Esophagus squamous epithelium (tissue), 5 donors: Measurements from ENCODE around the gene MXRA8. TPM values are rescaled to one million over a fixed set of nuclear protein-coding genes. Genes with fewer than 3 reads are reported as not detected.

Experiments used
- DNase-seq: peaks from one replicate; lab custom pipeline; 2025; lab: John Stamatoyannopoulos, UW
- H3K27ac ChIP-seq, 4 donors: fragments of 200-600 bp; sonication (generic); one replicate each; pipeline ENCODE4 v1.5.1; 2016 to 2019; ENCODE audit warnings: mild to moderate bottlenecking in 1 of 4
- H3K27me3 ChIP-seq, 4 donors: fragments of 200-600 bp; sonication (generic); 1 replicate in 3 of 4; 2 replicates in 1 of 4; pipeline versions ENCODE4 v1.5.1 to v1.6.0; 2017 to 2021; ENCODE audit warnings: antibody characterized with exemption in 1 of 4
- H3K36me3 ChIP-seq, 3 donors: fragments of 200-600 bp; sonication (generic); one replicate each; pipeline ENCODE4 v1.5.1; 2016 to 2019
- H3K4me1 ChIP-seq, 3 donors: fragments of 200-600 bp; sonication (generic); one replicate each; pipeline ENCODE4 v1.5.1; 2017 to 2019
- H3K4me3 ChIP-seq, 4 donors: fragments of 200-600 bp; sonication (generic); 1 replicate in 3 of 4; 2 replicates in 1 of 4; pipeline ENCODE4 v1.5.1; 2016 to 2019; ENCODE audit warnings: mild to moderate bottlenecking in 2 of 4, moderate library complexity in 1 of 4
- H3K9me3 ChIP-seq, 3 donors: fragments of 200-600 bp; sonication (generic); one replicate each; pipeline ENCODE4 v1.5.1; 2016 to 2019
- POLR2A ChIP-seq, 4 donors: fragments of 450-650 bp; IDR thresholded peaks; one replicate each; pipeline ENCODE4 v1.6.1; 2017; ENCODE audit warnings: antibody characterized with exemption in 4 of 4, mild to moderate bottlenecking in 4 of 4, moderate library complexity in 3 of 4
- WGBS, 2 donors: methylation state at CpG; one replicate each; pipeline ENCODE4 v1.1.5; 2018; 5-methylcytosine and 5-hydroxymethylcytosine counted together
- intact Hi-C: fragments of 100-400 bp; cut with DNase I; formaldehyde crosslinking; loops from one replicate; pipeline ENCODE4 v1.15.0; 2022
- total RNA-seq, 4 donors: library from RNA; depleted of rRNA; stranded (reverse); fragments of >200 nt; gene quantifications; one replicate each; pipeline ENCODE4 v1.1.0, GENCODE V29; 2016
- TF ChIP-seq, protein P1 (sequence below), 6 experiments: fragments of 450-650 bp in 4 of 6; fragments of 200-600 bp in 2 of 6; sonication (generic) in 2 of 6; IDR thresholded peaks; one replicate each; pipeline ENCODE4 v1.5.1; 2016 to 2019; ENCODE audit warnings: antibody characterized with exemption in 6 of 6, mild to moderate bottlenecking in 4 of 6, moderate library complexity in 4 of 6
- donor health status: DM: yes; HTN: yes; CAD: no.

MXRA8 gene
- total RNA-seq, 4 donors from 2014 or later: 0.45 to 33.8 (median 12.8) TPM

DNA sequence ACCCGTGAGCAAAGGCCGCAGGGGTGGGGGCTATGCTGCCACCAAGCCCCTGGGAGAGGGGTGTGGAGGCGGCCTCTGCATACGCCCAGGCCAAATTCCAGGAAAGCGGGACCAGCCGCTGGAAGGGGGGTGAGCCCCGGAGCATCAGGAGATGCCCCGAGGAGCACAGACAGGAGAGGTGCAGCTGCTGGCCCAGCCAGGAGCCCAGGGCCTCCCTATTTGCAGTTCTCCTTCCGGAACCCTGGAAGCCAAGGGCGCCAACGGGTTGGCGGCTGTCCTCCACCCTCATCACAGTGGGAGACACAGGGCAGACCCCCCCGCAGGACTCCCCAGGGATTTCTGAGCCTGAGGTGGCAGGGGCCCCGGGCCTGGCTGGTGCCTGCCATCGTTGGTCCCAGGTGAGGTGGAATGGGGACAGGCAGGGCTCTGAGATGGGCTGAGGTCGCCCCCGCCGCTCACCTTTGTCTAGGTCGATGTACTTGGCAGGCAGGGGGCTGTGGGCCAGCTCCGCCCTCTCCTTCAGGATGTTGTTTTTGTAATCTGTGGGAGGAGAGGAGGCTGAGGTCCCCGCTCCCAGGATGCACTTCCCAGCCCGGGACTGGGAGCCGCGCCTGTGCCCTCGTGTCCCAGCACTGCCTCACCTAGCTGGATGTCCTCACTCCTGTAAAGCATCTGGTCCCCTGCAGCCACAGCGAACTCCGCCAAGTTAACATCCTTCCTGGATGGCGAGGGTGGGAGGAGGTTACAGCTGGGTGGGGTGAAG is 4.8 kb downstream of the MXRA8 start:
- Histone ChIP-seq H3K4me3 (peak overlapping the region in 1 of 4 donors; percentile 61), H3K9me3 (no peaks in the 10 kb centered on the region), H3K4me1 (peaks cover 38 to 74% (median 56%) of the 10 kb centered on the region in 3 donors), H3K27ac (no peak overlapping the region), H3K36me3 (peaks cover 0 to 23% (median 0%) of the 10 kb centered on the region in 3 donors), H3K27me3 (peaks cover 0 to 67% (median 12%) of the 10 kb centered on the region in 4 donors)
- 20% methylated on average over 9 of the region's 28 CpGs; no CpG with 5 or more reads in 1 of the 2 donors for WGBS, 2 donors
- TF ChIP-seq, protein P1, sequence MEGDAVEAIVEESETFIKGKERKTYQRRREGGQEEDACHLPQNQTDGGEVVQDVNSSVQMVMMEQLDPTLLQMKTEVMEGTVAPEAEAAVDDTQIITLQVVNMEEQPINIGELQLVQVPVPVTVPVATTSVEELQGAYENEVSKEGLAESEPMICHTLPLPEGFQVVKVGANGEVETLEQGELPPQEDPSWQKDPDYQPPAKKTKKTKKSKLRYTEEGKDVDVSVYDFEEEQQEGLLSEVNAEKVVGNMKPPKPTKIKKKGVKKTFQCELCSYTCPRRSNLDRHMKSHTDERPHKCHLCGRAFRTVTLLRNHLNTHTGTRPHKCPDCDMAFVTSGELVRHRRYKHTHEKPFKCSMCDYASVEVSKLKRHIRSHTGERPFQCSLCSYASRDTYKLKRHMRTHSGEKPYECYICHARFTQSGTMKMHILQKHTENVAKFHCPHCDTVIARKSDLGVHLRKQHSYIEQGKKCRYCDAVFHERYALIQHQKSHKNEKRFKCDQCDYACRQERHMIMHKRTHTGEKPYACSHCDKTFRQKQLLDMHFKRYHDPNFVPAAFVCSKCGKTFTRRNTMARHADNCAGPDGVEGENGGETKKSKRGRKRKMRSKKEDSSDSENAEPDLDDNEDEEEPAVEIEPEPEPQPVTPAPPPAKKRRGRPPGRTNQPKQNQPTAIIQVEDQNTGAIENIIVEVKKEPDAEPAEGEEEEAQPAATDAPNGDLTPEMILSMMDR (IDR thresholded peaks at IDR 0.05): no peak
- no peak for TF ChIP-seq POLR2A (IDR thresholded peaks at IDR 0.05)
- no peak for DNase-seq
- intact Hi-C loops: no loop called here

DNA sequence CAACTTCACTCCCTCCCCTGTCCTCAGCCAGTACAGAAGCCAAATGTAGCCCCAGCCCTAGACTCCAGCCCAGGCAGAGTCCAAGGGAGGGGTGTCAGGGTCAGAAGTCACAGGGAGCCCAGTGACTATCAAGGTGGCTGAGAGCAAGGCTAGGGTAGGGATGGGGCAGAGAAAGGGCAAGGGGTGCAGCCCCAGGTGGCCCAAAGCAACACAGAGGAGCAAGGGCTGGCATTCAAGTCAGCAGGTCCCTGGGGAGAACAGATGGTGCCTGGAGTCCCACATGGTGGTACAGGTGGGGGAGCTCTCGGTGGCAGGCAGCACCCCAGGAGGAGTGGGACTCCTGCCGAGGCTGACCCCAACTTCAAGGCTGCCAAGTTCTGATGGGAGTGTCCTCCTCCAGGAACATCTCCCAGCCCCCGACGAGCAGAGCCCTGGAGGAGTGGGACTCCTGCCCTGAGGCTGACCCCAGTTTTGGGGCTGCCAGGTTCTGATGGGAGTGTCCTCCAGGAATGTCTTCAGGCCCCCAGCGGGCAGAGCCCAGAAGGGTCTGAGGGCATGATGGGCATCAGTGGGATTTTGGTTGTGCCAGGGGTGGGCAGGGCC is 5.5 kb downstream of the MXRA8 start:
- peak overlapping the region in 1 of 4 donors; percentile 76 for H3K27ac ChIP-seq
- TF ChIP-seq, protein P1 (IDR thresholded peaks at IDR 0.05): no peak
- TF ChIP-seq POLR2A (IDR thresholded peaks at IDR 0.05): no peak
- peaks cover 0 to 61% (median 12%) of the 10 kb centered on the region in 4 donors for H3K27me3 ChIP-seq
- H3K4me1 ChIP-seq: peaks cover 39 to 74% (median 56%) of the 10 kb centered on the region in 3 donors
- DNase-seq: no peak
- H3K36me3 ChIP-seq: peaks cover 0 to 23% (median 0%) of the 10 kb centered on the region in 3 donors
- H3K4me3 ChIP-seq: no peak overlapping the region
- WGBS, 2 donors: 0% methylated on average over 1 of the region's 5 CpGs; no CpG with 5 or more reads in 1 of the 2 donors
- intact Hi-C loops: no loop called here
- H3K9me3 ChIP-seq: no peaks in the 10 kb centered on the region

DNA sequence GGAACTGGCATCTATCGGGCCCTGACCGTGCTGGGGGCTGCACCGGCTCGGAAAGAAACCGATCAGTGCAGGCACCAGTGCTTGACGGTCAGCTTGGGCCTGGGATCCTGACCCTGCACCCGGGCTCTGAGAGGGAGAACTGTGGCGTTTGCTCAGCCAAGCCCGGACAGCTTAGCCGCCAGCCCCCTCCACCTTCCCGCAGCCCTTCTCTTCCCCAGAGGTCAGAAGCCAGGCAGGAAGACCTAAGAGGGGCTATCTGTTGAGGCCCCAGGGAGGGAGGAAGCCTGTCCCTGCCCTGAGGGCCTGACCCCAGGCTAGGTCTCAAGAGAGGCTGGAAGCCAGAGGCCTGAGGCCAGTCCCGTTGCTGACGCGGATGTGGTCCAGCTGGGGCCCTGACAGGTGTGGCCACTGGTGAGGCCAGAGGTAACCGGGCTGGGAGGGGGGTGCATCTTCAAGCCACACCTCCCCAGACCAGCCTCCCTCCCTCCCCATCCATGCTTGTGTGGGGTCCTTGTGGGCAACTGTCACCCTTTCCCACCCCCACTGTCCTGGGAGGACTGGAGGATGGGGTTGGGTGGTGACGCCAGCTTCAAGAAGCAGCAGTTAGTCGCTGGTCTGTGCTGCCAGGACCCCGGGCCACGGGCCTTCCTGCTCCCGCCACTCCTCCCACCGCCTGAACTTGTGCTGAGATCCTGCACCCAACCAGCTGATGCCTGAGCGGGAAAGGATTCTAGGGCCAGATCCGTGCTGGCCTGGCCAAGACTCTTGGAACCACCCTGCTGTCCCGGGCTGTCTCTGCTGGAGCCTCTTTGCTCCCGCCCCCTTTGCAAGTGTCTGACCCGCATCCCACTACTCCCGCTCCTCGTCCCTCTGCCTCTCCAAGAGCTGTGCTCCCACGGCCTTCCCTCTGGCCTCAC is 6.6 kb downstream of the MXRA8 start:
- Histone ChIP-seq H3K4me3 (peak overlapping the region in 2 of 4 donors; percentile 22 to 32), H3K36me3 (peaks cover 0 to 23% (median 0%) of the 10 kb centered on the region in 3 donors), H3K9me3 (no peaks in the 10 kb centered on the region), H3K4me1 (peaks cover 50 to 74% (median 62%) of the 10 kb centered on the region in 3 donors), H3K27me3 (peaks cover 0 to 49% (median 12%) of the 10 kb centered on the region in 4 donors), H3K27ac (peak overlapping the region in 3 of 4 donors; percentile 41 to 76 (median 53))
- WGBS, 2 donors: 33 to 57% methylated on average over 9 to 19 of the region's 29 CpGs
- no peak for DNase-seq
- TF ChIP-seq, protein P1 (IDR thresholded peaks at IDR 0.05): no peak
- TF ChIP-seq POLR2A (IDR thresholded peaks at IDR 0.05): no peak
- intact Hi-C loops: no loop called here

DNA sequence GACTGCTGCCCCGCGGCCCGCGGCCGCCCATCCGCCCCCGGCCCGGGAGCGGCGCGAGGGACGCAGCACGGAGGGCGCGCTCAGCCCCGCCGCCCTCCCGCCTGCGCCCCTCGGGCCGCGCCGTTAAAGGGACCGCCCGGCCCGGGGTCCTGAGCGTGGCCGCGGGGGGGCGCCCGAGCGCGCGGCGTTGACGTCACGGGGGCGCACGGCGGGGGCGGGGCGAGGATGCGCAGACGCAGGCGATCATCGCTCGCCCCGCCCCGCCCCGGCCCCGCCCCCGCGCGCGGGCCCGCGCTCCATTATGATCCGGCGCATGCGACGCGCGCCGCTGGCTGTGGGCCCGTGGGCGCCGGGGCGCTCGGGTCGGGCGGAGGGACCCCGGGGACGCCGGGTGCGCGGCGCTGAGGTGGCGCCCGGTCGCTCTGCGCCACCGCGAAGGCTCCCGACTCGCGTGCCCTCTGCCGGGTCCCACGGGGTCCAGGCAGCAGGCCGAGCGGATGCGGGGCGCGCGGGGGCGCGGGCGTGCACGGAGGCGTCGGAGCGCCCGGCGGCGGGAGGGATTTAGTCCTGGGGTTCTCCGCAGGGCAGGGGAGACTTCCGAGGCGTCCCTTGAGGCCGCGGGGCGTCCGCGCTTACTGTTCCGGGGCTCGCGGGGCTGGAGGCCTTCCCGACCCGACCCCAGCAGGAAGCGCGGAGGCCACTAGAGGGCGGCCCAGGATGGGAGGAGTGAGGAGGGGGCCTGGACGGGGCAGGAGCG is 8.9 kb downstream of the MXRA8 start, which contains the start of gene DVL1:
TSS of gene DVL1 (minus strand) at position 163 of the 757 bp plus-strand sequence. CDS start 353 bp downstream, outside the sequence.
- intact Hi-C loops: no loop called here
- Histone ChIP-seq H3K4me3 (peak within 1 kb of the TSS; percentile 62 to 96 (median 86)), H3K9me3 (no peaks in the 10 kb centered on the region), H3K27ac (peak within 1 kb of the TSS; percentile 92 to 95 (median 94)), H3K36me3 (peaks cover 0 to 21% (median 0%) of the 10 kb centered on the region in 3 donors), H3K27me3 (peaks cover 0 to 26% (median 6%) of the 10 kb centered on the region in 4 donors), H3K4me1 (peaks cover 63 to 74% (median 63%) of the 10 kb centered on the region in 3 donors)
- DNase-seq: no peak
- peak in 2 of 4 donors; percentile 20 to 53 for TF ChIP-seq POLR2A (IDR thresholded peaks at IDR 0.05)
- TF ChIP-seq, protein P1 (IDR thresholded peaks at IDR 0.05): peak in 5 of 6 experiments; percentile 39 to 67 (median 53)
- 0% methylated on average over 12 of the region's 122 CpGs; no CpG with 5 or more reads in 1 of the 2 donors for WGBS, 2 donors
